Nucleus accumbens (tissue), 56 donors: Measurements from ENCODE around the gene PPP2R5D.
A peak's percentile ranks its signal among the peaks of the same experiment; 100 is the strongest.
"Not testable (repeated sequence)": the region's sequence is repeated elsewhere in the genome, so short reads cannot be mapped to it uniquely, and the experiment has no call there.

ENCODE experiments used
- DNase-seq, 56 donors: peaks; one replicate each; lab custom pipeline; 2025; lab: John Stamatoyannopoulos, UW

Gene PPP2R5D

DNA sequence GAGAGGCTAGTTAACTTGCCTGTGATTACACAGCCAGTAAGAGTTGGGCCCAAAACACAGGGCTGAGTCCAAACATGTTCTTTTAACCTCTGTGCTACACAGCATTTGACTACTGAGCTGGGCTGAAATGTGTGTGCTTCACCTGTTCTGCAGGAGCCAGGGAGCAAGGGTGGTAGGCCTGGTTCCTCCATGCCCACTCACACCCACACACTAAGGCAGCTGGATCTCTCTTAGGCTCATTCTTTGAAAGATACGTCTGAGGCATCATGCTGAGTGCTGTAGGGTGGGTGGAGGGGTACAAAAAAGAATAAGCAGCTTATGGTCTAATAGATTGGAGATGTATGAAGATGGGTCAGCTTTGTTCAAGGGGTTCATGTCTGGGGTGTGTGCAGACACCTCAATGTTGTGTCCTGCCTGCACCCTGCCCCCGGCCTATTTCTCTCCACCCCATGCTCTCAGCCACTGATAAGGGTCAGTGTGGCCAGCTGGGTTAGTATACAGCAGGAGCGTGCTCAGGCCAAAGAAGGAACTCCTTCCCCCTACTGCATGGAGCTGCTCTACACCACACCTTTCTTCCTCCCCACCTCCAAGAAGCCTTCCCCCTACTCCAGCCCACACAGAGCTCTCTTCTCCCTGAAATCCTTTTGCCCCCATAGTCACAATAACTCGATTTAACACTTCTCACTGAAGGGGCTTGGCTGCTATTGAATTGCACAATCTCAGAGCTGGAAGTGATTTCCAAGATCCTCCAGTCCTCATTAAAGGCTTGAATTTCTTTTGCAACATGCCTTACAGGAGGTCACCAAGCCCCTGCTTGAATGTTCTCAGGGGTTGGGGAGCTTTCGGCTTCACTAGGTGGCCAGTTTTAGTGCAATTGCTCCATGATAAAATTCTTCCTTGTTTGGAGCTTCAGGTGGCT, 3.4 kb downstream of the PPP2R5D start:
- peak in 3 of 56 donors; percentile 3 to 18 (median 16) for DNase-seq

DNA sequence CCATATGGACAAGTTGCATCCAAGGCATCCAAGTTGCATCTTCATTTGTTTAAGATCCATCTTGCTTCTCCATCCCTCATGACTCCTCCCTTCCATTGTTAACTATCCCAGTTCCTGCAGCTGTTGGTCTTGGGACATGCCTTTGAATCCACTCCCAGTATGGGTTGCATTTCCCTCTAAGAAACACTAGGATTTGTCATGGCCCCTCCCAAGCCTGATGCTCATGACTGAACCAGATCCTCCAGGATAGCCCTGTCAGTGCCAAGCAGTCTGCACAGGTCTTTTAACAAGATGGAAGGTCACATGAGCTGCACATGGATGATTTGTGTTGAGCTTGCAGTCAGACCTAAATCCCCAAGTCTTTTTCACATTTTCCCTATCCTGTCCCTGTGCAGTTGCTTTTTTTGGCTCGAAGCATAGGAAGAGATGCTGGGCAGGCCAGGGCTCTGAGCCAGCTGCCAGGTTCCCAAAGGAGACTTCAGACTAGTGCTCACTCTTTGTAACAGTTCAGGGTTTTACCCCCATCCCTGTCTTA, 4.2 kb downstream of the PPP2R5D start:
- DNase-seq, result no peak

DNA sequence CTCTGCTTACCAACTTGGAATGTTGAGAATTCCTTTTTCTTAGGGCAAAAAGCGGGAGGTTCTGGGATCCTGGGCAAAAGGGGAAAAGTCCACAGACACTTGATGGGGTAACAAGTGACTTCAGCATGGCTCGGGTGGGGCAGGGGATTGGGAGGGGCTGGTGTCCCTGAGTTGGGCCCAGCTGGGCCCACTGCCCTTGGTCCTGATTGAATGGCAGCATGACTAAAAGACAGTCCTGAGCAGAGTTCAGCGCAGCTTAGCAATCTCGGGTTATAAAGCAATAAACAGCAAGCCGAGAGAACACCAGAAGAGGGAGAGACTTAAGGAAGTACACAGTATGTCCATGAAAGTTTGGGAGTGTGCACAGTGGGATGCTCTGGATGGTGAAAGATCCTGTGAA, 5.6 kb downstream of the PPP2R5D start:
- DNase-seq, result no peak

DNA sequence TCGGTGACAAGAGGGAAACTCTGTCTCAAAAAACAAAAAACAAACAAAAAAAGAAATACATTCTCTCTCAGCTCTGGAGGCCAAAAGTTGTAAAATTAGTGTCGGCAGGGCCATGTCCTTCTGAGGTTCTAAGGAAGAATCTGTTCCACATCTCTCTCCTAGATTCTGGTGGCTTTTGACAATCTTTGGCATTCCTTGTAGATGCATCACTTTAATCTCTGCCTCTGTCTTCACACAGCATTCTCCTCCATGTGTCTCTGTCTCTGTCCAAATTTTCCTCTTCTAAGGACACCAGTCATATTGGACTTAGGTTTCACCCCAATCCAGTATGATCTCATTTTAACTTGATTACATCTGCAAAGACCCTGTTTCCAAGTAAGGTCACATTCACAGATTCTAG, 9.1 kb downstream of the PPP2R5D start:
- DNase-seq, result no peak

DNA sequence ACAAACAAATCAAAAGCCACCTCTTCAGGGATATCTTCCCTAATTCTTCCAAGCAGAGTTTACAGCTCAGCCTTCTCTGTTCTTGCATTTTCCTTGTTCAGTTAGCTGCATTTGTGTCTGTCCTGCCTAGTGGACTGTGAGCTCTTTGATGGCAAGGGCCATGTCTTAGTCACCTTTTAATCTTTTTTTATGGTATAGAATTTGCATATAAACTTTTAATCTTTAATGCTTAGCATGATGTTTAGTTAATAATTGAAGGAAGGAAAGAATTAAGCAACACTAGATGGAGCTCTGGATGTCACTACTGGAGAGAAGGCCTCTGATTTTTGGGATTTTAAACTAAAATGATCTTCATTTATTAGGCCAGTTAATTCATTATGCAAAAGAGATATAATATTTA, 12.1 kb downstream of the PPP2R5D start:
- DNase-seq, result no peak

DNA sequence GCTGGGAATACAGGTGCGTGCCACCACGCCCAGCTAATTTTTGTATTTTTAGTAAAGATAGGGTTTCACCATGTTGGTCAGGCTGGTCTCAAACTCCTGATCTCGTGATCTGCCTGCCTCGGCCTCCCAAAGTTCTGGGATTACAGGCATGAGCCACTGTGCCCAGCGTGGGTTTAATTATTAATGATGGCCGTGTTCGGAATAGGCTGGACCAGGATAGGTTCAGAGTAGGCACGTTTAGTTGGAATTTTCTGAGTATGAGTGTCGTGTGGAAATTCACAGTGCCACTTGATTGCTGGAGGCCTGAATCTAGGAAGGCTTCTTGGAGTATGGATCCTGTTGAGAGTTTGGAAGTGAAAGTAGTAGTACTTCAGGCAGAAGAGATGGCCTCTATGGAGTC, 13.8 kb downstream of the PPP2R5D start:
- not testable (repeated sequence) for DNase-seq

DNA sequence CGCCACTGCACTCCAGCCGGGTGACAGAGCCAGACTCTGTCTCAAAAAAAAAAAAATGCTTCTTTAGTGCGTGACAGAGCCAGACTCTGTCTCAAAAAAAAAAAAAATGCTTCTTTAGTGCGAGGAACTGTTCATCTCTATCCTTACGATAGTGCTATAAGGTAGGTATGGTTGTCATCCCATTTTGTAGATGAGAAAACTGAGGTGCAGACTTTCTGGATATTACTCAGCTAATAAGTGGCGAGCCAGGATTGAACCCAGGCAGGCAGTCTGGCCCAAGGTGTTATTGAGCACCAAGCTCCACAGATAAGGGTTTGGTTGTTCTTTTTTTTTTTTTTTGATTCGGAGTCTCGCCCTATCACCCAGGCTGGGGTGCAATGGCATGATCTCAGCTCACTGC, 17.5 kb downstream of the PPP2R5D start:
- no peak for DNase-seq

GRCh38 chr6:43005844-43006243, 21.5 kb downstream of the PPP2R5D start:
- DNase-seq, result no peak

DNA sequence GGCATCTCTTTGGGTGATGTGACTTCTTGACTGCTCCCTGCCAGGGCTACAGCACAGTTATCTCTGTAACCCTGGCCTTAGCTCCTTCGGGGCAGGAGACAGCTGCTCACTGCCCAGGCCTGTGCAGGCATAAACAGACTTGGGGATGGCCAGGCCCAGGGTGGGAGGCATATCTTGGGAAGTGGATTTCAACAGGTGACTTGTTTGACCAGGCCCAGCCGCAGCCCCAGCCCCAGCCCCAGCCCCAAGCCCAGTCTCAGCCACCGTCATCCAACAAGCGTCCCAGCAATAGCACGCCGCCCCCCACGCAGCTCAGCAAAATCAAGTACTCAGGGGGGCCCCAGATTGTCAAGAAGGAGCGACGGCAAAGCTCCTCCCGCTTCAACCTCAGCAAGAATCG, 21.9 kb downstream of the PPP2R5D start:
- no peak for DNase-seq

GRCh38 chr6:43007126-43007525, 22.8 kb downstream of the PPP2R5D start:
- no peak for DNase-seq

- DNase-seq, result peak in 11 of 56 donors; percentile 3 to 48 (median 12)
Measured at GRCh38 chr6:43009124-43009523, 24.8 kb downstream of the PPP2R5D start.

DNA sequence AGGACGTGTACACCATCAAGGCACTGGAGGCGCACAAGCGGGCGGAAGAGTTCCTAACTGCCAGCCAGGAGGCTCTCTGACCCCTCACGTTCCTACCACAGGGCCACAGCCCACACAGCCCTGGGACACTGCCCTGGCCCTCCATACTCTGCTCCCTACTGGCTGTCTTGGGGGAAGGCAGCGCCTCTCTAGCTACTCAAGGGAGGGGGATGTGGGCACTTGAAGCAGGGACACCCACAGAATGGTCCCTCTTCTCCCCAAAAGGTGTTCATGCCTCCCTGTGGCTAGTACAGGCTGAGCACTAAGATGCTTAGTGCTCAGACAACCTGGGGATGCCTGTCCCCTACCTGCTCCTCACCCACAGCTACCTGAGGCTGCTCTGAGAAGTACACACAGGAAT, 26.8 kb downstream of the PPP2R5D start:
- no peak for DNase-seq

DNA sequence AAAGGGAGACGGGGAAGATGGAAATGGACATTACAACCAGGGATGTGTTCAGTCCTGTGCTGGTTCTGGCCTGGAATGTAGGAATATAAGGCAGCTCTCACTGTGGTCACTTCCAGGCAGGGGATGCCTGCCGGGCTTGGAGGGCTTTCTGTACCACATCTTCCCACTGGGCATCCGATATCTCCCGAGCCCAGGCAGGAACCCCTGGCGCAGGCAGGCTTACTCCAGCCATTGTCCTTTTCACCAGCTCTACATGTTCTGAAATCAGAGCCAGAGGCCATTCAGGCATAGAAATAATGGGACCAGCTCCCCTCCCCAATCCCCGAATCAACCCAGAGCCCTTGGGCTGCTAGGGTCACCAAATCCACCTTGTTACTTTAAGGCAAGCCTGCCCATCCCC, 28.0 kb downstream of the PPP2R5D start:
- DNase-seq, result no peak

- peak in 10 of 56 donors; percentile 41 to 85 (median 78) for DNase-seq
Measured at GRCh38 chr6:43013097-43013842, 28.9 kb downstream of the PPP2R5D start.

DNA sequence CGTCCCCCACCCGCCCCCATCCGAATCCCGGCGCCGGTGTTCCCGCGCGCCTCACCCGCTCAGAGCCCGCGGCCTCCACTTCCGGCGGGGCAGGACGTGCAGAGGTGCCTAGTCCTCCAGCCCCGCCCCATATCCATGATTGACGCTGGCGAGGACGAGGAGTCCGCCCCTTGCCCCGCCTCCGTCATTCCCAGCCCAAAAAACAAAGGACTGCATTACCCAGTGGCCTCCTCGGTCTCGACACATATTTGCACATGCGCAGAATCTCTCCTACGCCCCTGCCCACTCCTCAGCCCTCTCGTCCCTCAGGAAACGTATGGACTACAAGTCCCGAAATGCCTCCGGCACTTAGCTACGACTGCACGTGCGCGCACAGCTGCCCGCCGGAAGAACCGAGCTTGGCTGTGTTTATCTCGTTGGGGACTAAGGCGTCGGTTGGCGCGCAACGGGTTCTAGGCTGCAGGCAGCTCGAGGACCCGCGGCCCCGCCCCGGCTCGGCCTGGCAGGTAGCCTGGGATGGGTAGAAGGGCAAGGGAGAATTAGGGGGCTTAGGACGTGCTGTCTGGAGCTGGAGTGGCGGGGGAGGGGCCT, 29.6 kb downstream of the PPP2R5D start, which contains the start of the genes KLHDC3 and MEA1:
Gene KLHDC3, plus strand, starts transcription at position 407 of the 591 bp plus-strand sequence. CDS start 2,944 bp downstream, outside the sequence.
Gene MEA1, minus strand, starts transcription at position 104 of the 591 bp plus-strand sequence. CDS start 133 bp downstream, outside the sequence.
- DNase-seq, result peak; percentile 85 to 100 (median 99)

DNA sequence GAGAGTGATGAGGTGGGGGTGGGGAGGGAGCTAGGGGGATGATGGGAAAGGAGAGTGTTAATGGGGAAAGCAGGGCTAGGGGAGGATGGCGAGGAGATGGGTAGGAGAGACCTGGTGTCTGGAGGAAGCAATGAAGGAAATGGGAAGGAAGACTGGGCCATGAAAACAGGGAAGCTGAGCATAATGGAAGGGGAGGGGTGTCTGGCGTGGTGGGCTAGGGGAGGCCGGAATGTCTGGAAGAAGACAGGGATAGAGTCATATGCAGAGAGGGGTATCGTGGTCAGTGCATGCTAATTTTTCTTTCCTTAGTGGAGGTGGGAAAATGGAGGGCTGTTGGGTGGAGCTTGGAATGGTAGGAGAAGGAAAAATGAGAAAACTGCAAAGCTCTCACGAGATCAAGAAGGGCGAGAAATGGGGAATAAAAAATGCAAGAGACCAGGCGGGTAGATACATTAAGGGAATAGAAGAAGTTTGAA, 30.1 kb downstream of the PPP2R5D start:
- DNase-seq, result peak in 1 of 56 donors; percentile 38

GRCh38 chr6:43016176-43016942, 32.0 kb downstream of the PPP2R5D start:
- no peak for DNase-seq

DNA sequence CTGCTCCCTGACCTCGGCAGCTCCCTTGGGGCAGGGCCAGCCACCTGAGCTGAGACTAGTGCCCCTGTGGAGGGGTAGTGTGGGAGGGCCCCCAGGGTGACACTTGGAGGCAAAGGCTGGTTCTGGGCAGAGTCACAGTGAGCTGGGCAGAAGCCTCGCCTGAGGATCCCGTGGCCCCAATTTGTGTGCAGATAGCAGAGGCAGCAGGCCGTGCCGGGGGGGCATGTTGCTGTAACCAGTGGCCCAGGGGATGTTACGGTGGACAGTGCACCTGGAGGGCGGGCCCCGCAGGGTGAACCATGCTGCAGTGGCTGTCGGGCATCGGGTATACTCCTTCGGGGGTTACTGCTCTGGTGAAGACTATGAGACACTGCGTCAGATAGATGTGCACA, 32.6 kb downstream of the PPP2R5D start:
- DNase-seq, result no peak

- no peak for DNase-seq
Measured at GRCh38 chr6:43019152-43019551, 34.8 kb downstream of the PPP2R5D start.
